GM18507 (cell line): ENCODE data around the gene GLB1L3.
"Not testable (repeated sequence)": the region's sequence is repeated elsewhere in the genome, so short reads cannot be mapped to it uniquely, and the experiment has no call there.

Source experiments
- DNase-seq: peaks from one replicate; pipeline ENCODE4 v3.0.0; 2011; ENCODE audit warnings: low read depth; ENCODE audit not compliant: insufficient read length; ENCODE audit errors: extremely low spot score
- FAIRE-seq: peaks from 2 replicates; lab custom pipeline; 2011; peaks lifted over from hg19 to GRCh38; lab: Jason Lieb, UNC

Gene GLB1L3

GRCh38 chr11:134338068-134338467, 61.9 kb downstream of the GLB1L3 start:
- FAIRE-seq (no peak), DNase-seq (no peak)

- FAIRE-seq (no peak), DNase-seq (no peak)
These were observed 62.5 kb downstream of the GLB1L3 start for GRCh38 chr11:134338654-134339053.

DNA sequence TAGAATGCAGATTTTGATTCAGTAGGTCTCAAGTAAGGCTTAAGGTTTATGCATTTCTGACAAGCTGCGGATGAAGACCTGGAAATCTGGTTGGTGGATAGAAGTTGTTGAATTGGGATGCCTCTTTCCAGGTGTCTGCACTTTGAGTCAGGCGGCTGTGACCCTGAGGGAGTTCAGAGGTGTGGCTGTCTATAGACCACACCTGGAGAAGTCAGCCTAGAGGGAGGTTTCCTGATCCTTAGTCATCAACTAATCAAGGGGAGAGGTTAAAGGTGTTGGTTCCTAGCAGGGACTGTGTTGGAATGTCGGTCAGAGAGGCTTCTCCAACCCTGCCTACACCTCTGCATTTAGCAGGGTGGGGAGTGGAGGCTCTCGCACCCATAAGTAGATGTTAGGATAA, 63.6 kb downstream of the GLB1L3 start:
- FAIRE-seq (no peak), DNase-seq (no peak)

DNA sequence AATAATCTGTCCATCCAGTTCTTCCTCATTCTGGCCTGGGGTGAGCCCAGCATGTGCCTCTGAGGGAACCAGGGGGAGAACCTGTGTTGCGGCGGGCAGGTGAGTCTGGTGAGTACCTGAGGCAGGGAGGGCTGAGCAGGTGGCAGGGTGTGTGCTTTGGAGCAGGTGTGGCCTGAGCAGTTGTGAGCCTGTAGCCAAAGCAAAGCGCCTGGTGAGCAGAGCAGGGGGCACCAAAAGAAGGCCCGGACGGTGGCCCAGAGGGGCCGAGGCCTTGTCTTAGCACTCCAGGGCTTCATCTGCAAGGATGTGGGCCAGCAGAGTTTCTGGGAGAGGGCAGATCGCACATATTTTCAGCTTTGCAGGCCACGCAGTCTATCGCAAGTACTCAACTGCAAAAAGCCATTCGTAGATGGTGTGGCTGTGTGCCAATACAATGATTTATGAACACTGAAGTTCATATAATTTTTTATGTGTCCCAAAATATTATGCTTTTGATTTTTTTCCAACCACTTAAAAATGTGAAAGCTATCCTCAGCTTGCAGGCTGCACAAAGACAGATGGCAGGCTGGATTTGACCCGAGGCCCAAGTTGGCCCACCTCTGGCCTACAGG, 64.3 kb downstream of the GLB1L3 start:
- no peak for DNase-seq
- no peak for FAIRE-seq

GRCh38 chr11:134341805-134342571, 65.8 kb downstream of the GLB1L3 start:
- DNase-seq (no peak), FAIRE-seq (no peak)

GRCh38 chr11:134342572-134343340, 66.6 kb downstream of the GLB1L3 start:
- FAIRE-seq (no peak), DNase-seq (no peak)

GRCh38 chr11:134343646-134344045, 67.5 kb downstream of the GLB1L3 start:
- FAIRE-seq: no peak
- DNase-seq: no peak

DNA sequence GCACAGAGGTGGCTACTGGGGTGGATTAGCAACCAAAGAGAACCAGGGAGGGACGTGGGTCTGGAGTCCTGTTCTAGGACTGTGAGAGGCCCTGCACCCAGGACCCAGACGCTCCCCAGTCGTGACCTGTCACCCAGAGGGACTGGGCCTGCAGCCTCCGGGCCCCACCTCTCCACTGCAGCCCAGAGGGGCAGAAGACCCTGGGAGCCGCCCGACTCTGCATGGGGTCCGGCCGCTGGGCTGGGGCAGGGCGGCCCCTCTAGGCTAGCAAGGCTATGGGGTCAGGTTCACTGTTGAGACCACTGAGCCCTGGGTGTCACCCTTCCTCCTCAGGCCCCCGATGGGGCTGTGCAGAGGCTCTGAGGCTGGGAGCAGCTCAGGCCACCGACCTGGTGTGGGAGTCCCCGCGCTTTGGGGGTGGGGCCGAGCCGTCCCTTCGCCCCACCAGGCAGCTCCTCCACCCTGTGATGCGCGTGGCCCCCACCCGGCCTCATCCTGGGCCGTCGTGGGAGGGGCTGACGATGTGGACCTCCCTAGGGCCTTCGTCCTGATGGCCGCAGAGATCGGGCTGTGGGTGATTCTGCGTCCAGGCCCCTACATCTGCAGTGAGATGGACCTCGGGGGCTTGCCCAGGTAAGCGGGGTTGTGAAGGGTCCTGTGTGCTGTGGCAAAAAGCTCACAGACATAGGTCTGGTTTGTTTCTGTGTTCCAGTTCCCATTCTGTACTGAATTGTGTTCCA, 68.5 kb downstream of the GLB1L3 start:
- DNase-seq, FAIRE-seq: not testable (repeated sequence)

GRCh38 chr11:134345237-134345550, 69.0 kb downstream of the GLB1L3 start:
- FAIRE-seq (no peak), DNase-seq (no peak)

DNA sequence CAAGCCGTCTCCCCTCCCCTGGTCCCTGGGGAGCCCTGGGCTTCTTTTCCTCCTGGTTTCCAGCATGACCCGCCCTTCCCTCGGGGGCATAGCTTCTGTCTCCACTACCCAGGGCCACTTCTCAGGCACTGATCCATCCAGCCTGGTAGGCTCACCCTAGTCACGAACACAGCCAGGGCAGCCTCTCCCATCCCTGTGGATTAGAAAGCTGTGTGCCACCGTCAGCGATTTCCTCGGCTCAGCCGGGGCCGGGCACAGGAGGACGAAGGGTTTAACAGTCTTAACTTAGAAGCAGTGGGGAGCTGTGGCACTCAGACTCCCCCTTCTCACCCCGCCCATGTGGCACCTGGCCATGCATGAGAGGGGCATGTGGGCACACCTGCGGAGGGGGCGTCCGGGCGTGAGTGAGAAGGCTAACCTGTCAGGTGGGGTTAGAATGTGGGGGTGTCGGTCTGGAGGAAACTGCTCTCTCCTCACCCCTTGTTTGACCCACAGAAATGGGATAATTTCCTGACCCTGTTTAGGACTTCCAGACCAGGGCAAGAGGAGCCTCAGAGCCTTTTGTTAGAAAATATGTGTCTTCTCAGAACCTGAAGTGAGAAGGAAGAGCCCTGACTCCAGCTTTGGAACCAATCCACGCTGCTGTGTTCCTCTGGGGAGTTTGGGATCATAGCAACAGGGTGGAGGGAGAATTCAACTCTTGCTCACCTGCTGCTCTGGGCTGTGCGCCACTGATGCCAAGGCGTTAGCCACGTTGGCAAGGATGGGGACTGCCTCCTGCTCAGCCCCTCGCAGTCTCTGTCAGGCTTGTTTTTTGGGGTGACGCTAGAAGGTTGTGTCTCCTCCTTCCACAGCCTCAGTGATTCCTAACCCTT, 70.2 kb downstream of the GLB1L3 start:
- DNase-seq: no peak

GRCh38 chr11:134346976-134347350, 70.8 kb downstream of the GLB1L3 start:
- DNase-seq (no peak), FAIRE-seq (no peak)

More for the DNA sequence above, 70.2 kb downstream of the GLB1L3 start:
- FAIRE-seq: no peak

DNA sequence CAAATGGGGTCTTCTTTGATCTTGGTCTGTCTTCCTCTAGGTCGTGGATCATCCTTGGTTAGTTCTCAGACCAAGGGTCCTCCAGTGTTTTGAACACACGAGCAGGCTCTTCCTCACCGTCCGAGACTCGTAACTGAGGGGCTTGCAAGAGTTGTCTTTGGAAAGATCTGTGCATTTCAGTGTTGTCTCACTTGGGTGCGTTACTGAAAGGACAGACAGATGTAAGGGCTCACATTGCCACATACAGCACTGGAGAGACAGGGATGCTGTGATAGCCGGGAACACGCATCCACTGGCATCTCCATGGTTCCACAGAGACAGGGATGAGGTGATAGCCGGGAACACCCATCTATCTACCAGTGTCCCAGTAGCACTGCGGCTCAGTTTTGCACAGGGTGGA, 71.3 kb downstream of the GLB1L3 start:
- DNase-seq (no peak), FAIRE-seq (no peak)

DNA sequence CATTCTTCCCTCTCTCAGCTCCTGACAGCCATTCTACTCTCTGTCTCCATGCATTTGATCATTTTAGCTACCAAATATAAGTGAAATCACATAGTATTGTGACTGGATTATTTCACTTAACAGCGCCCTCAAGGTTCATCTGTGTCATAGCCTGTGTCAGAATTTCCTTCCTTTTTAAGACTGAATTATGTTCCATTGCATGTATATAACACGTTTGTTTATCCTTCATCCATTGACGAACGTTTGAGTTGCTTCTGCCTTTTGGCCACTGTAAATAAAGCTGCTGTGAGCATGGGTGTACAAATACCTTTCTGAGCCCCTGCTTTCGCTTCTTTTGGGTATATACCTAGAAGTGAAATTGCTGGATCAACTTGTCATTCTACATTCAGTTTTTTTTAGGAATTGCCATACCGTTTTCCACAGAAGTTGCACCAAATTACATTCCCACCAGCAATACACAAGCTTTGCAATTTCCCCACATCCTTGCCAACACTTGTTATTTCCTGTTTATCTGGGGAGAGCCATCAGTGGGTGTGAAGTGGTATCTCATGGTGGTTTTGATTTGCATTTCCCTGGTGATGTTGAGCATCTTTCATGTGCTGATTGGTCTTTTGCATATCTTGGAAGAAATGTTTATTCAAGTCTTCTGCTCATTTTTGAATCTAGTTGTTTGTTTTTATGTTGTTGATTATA, 73.1 kb downstream of the GLB1L3 start:
- DNase-seq: no peak
- peak; percentile 84 for FAIRE-seq

DNA sequence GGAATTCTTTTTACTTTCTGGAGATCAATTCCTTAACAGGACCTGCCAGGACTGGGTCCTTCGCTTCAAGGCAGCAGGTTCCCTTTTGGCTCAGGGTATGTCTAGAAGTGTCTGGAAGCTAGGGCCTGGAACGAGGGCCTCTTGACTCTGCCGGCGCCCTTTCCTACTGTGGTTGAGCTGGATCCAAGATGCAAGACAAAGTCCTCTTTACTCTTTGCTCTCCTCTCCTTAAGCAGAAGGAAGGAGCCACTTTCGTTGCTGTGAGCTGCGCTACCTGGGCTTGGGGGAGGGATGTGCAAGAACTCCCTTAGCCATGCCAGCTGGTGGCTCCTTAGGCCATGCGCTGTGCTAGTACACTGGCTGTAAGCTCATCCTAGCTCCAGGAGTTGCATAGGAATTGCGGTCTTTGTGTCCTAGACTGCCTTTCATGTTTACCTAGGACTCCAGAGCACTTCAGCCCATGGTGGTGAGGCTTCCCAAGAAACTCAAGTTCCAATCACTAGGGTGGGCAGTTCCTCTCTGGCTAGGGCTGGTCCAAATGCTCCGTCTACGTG, 73.7 kb downstream of the GLB1L3 start:
- DNase-seq: no peak
- no peak for FAIRE-seq

DNA sequence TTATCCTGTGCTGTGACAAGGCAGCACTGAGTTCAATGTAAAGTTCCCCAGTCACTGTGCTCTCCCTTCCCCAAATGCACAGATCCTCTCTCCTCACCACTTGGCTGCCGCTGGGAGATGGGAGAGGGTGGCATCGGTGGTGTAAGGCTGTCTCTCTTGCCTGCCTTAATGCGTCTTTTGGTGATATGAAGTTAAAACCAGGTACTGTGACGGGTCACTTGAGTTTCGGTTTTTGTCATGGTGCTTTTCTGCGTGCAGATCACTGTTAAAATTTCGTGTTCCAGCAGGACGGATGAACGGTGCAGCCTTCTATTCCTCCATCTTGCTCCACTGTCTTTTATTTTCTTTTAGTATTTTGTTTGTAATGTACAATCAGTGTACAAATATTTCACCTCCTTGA, 74.2 kb downstream of the GLB1L3 start:
- FAIRE-seq: peak; percentile 74

GRCh38 chr11:134352111-134352510, 75.9 kb downstream of the GLB1L3 start:
- FAIRE-seq (no peak), DNase-seq (no peak)

More for the DNA sequence above, 74.2 kb downstream of the GLB1L3 start:
- no peak for DNase-seq

DNA sequence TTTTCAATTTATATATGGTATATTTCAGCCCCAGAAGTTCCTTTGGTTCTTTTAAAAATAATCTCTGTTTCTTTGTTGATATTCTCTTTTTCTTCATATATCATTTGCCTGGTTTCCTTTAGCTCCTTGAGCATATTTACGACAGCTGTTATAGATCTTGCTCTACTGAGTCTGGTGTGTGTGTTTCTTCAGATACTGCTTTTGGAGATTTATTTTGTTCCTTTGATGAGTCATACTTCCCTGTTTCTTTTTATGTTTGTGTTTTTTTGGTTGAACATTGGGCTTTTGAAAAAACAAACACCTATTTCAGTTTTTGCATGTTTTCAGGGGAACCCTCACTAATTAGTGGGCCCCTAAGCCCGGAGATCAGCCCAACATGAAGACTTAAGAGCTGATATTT, 79.0 kb downstream of the GLB1L3 start:
- FAIRE-seq: no peak
- DNase-seq: no peak

DNA sequence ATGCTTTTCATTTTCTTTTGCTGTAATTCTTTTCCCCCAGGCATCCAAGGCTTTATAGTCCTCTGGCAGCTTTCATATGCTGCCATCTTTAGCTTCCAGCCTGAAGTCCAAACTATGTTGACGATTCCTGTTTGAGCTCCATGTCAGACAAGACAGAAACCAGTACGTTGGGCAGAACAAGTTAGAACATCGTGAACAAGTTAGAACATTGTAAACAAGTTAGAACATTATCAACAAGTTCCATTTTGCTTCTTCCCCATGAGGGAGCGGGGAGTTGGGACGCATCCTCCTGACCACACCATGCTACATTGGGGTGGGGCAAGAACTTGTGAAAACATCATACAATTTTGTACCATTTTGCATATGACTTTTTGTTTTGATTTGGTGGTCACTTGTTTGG, 79.5 kb downstream of the GLB1L3 start:
- FAIRE-seq (no peak), DNase-seq (no peak)
